NCI-H2171 treated with DMSO at 0.1 percent for 48 hours (cell line): ENCODE measurements around the gene KISS1R.

Experiments
- DNase-seq: peaks from one replicate; lab custom pipeline; 2025; lab: John Stamatoyannopoulos, UW

KISS1R gene

GRCh38 chr19:899336-900042 lies 17.6 kb upstream of the KISS1R start:
- DNase-seq = no peak

- DNase-seq = no peak
Measured at GRCh38 chr19:900043-900301, 17.2 kb upstream of the KISS1R start.

GRCh38 chr19:900302-901111 lies 16.6 kb upstream of the KISS1R start:
- peak; percentile 36 for DNase-seq

- no peak for DNase-seq
Measured at GRCh38 chr19:901216-902092, 15.7 kb upstream of the KISS1R start.

GRCh38 chr19:902093-902370 lies 15.1 kb upstream of the KISS1R start:
- DNase-seq = no peak

- no peak for DNase-seq
Measured at GRCh38 chr19:902446-903226, 14.5 kb upstream of the KISS1R start.

GRCh38 chr19:903266-903797 lies 13.8 kb upstream of the KISS1R start:
- peak; percentile 31 for DNase-seq

- DNase-seq = no peak
Measured at GRCh38 chr19:904545-904944, 12.6 kb upstream of the KISS1R start.

- no peak for DNase-seq
Measured at GRCh38 chr19:906480-906879, 10.7 kb upstream of the KISS1R start.

- DNase-seq = no peak
Measured at GRCh38 chr19:907183-907853, 9.8 kb upstream of the KISS1R start.

- DNase-seq = no peak
Measured at GRCh38 chr19:911197-912033, 5.7 kb upstream of the KISS1R start.

- no peak for DNase-seq
Measured at GRCh38 chr19:912181-913079, 4.7 kb upstream of the KISS1R start.

- peak; percentile 46 for DNase-seq
Measured at GRCh38 chr19:913080-913748, 3.9 kb upstream of the KISS1R start, which contains the start of gene R3HDM4. R3HDM4 (minus strand) TSS chr19:913219; CDS start chr19:913157, 62 bp downstream.

GRCh38 chr19:916645-917322 lies 349 bp upstream of the KISS1R start:
- no peak for DNase-seq

GRCh38 chr19:918152-918437 lies 962 bp downstream of the KISS1R start:
- DNase-seq = no peak

- peak; percentile 75 for DNase-seq
Measured at GRCh38 chr19:918481-919198, 1.5 kb downstream of the KISS1R start.

GRCh38 chr19:919199-920050 lies 2.3 kb downstream of the KISS1R start:
- peak; percentile 84 for DNase-seq
